Activated gamma-delta T cell treated with anti-CD3 and anti-CD28 coated beads, Interleukin-2, amount 50 U/mL, for 16 hours (primary cell): ENCODE measurements around the gene APIP.
"Not testable (repeated sequence)": the region's sequence is repeated elsewhere in the genome, so short reads cannot be mapped to it uniquely, and the experiment has no call there.

Experiments used
- DNase-seq: peaks from one replicate; pipeline ENCODE4 v3.0.0-alpha.2; 2020; ENCODE audit warnings: low read depth

The APIP gene

GRCh38 chr11:34926101-34926830 lies 10.1 kb upstream of the APIP start:
- no peak for DNase-seq

DNA sequence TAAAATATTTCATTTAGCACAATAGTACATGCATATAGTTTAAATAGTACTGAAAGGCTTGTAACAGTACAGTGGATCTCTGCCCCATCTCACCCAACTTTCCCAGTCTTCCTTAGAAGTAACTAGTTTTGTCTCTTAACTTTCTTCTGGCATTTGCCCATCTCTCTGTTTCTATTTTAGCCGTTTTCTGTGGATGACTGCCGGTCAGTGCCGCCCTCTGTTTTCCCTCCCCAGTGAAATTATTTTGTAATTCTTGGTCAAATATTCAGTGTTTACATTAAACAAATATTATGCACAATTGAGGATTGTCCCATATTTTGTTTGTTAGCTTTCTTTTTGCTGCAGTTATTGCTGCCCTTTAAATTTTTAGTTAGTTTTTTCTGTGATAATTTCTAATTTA lies 8.5 kb upstream of the APIP start:
- no peak for DNase-seq

DNA sequence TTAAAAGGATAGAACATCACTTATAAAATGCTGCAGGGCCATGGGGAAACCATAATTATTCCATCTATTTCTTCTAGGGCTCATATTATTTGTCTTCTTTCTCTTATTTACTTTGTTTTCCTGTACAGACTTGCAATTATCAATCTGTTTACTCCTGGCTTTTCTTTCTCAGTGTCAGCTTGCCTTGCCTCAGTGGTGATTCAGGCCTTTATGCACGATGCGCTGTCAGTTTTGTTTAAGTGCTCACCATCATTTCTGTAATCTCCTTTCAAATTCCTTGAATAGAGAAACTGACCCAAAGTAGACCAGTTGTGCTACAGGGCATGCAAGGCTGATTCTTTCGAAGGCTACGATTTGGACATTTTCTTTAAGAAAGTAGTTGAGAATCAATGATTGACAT lies 5.0 kb upstream of the APIP start:
- no peak for DNase-seq

DNA sequence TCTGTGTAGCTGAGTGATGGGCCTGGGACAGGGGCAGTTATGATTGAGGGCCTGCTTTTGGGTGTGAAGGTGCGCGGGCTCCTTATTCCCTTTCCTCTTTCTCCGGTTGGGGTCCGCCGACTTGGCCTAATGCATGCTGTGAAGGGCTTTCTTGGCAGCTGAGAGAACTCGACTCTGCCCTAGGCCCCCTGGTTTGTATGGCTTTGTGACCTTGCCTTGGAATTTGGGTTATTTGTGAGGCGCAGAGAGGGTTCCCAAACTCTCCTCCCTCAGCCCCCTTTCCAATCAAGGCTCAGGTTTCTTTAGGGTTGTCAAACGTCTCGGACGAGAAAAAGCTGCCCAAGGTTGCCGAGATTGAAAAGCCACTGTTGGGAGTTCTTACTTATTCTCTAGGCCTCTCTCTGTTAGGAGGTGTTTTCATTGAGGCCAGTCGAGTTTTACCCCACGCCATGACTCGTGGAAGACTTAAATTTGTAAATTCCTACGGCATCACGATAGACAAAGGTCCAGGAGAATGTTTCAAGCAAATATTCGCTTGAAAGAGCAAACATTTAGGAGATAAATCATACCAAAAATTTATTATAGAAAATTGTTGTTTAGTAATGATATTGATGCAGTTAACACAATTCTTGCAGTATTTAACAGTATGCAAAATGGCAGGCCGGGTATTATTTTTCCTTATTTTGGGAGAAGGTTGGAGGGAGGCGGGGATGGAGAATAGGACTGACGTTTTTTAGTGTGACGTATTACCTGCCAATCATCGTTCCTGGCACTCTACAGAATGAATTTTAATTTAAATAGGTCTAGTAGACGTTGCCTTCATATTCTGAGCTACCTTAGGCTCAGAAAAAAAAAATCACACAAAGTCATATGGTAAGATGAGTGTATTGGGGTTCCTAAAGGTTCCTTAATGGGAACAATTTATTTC lies 928 bp upstream of the APIP start:
- no peak for DNase-seq

DNA sequence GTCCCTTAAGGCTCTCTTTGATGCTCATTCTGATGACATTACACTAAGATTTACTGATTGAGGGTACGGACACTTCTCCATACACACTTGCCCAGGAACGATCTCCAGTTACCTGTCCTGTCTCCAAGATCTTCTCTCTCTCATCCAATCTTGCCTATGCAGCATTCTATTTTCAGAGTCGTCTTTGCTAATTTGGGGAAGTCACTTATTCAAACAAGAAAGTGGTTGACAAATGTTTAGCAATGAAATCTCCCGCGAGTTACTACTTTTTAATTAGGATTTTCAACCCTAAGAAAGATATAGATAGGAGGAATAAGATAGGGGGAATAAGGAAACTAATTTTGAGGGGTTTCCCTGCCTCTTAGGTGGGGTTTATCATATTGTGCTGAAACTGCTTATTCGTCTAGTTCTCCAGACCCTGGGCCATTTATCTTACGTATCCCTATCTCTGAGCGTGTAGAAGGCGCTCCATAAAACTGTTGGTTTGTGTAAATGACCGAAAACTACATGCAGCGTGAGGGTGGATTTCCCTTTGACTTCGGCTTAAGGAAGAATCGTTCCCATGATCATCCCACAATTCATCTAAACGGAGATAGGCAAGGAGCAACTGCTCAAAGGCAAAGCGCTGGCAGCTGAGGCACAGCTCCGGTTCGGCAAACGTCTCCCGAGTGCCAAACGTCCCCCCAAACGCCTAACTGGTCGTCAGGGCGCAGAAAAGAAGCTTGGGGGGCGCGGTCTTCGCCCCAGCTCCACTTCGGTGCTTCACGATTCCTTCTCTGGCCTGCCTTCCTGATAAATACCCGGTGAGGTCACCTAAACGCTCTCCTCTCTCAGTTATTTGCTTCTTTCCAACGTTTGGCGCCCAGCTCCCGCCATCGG lies 804 bp downstream of the APIP start:
- no peak for DNase-seq

- not testable (repeated sequence) for DNase-seq
Observed at GRCh38 chr11:34913556-34913955, 2.6 kb downstream of the APIP start.

GRCh38 chr11:34911676-34912075 lies 4.5 kb downstream of the APIP start:
- DNase-seq = no peak

GRCh38 chr11:34910817-34911216 lies 5.4 kb downstream of the APIP start:
- DNase-seq = no peak

GRCh38 chr11:34909955-34910354 lies 6.2 kb downstream of the APIP start:
- DNase-seq = no peak

- DNase-seq = no peak
Observed at GRCh38 chr11:34909415-34909814, 6.8 kb downstream of the APIP start.

DNA sequence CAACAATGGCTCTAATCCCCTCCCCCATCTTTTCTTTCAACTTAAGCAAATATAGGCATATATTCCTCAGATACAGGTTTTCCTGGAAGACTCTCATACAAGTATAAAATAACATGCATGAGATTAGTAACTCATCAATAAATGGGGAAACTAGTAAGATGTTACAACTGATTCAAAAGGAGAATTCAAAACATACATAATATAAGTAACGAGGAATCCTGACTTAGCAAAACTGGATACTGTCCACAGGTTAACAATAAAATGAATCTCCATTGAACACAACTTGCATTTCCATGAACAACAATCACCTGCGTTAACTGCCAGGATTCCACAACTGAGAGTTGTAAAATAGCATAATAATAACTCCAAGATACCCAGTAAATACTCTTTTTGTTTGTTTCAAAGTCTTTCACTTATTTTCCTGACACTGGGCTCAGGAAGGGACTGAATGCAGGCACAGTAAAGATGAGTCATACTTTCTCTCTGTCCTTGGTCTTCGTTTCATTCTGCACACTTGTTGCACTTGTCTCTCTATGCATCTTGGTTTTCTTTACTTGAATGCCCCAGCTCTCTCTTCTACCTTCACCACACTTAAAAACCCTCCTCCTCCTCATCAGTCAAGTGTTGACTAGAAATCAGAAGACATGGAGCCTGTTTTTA lies 8.1 kb downstream of the APIP start:
- no peak for DNase-seq

GRCh38 chr11:34905666-34906065 lies 10.5 kb downstream of the APIP start:
- no peak for DNase-seq

DNA sequence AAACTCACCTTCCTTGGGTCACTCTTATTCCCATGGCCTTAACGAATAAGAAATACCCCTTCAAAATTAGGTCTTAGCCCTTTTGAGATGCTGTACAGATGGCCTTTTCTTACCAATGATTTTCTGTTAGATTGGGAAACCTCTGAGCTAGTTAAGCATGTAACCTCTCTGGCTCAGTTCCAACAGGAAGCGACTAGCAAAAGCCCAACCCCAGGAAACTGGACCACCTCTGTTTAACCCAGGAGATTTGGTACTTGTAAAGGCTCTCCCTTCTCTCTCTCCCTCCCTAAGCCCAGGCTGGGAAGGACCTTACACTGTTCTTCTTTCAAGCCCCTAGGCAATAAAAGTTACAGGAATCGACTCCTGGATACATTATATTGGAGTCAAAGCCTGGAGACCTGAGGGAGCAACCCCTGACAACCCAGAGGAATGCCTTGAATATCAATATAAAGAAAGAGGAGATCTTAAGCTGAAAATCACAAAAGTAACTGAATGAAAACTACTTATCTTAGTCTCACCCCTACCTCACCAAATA lies 11.7 kb downstream of the APIP start:
- DNase-seq = no peak

DNA sequence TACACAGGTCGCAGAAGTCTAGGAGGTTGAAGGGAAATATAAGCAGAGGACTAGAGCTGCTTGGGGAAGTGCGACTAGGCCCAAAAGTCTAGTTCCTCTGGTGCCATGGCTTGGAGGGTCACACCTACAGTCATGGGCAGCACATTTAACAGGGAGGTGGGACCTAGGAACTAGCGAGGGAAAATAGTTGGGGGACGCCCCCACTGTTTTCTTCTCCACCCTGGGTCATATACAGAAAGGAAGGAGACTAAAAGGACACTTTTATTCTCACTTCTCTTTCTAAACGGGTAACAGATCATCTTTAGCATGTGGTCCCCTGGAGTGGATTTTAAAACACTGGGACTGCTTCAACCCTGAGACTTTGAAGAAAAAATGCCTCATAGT lies 16.6 kb downstream of the APIP start:
- DNase-seq = no peak

GRCh38 chr11:34898474-34898873 lies 17.7 kb downstream of the APIP start:
- no peak for DNase-seq

DNA sequence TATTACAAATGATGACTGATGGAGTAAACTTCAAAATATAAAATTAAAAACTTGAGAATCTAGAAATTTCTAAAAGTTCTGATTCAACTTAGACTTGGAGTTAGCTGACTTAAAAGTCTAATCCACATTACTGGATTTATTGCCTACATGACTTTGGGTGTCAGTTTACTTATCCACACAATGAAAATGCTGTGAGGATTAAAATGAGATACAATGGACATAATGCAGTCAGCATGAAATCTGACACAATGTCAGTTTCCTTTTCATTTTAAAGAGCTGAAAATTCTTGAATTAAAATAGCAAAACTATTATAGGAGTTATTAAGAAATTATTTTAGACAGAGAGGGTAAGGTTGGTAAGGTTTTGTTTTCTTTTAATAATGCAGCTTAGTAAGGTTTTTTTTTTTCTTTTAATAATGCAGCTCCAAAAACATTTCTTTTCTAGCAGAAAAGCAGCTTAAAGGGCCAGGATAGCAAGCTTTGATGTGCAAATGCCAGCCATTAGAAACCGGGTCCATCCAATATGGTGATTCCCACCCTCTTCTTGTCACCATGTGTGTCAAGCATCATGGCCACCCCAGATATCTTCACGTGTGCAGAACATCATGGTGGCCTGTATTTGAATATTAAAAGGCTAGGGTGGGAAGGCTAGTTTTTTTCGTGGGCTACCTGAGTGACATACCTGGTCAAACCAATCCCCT lies 18.9 kb downstream of the APIP start:
- no peak for DNase-seq

GRCh38 chr11:34896191-34896590 lies 20.0 kb downstream of the APIP start:
- not testable (repeated sequence) for DNase-seq

DNA sequence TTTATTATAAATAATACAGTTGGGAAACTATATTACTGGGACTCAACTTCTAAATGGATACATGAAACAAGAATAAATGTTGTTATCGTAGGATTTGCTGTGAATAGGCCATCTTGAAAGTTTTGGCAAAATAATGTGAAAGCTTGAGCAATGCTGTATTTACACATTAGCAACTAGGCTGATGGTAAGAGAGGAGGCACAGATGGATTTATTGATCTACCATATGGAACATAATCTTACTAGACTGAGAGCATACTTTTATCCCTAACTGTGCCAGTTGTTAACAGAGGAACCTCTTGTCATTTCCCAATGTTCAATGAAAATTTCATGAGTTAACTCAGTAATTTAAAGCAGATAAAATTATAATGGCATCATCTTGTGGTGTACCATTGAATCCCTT lies 22.8 kb downstream of the APIP start:
- no peak for DNase-seq

GRCh38 chr11:34891611-34892010 lies 24.6 kb downstream of the APIP start:
- no peak for DNase-seq

DNA sequence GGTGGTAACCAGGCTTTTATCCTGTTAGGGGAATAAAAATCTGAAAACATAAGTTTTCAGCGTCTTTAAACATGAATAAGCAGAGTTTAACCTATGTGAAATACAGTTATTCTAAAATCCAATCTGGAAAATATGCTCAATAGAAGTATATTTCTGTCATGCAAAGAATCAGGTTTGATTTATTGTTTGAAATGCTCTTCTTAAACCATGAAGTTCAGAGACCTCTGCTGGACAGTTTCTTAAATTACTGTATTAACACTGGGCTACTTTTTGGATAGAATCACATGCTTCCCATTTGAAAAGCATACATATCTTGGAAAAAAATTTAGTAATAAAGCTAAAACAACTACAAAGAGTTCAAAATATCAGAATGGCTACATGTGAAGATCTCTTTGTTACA lies 25.4 kb downstream of the APIP start:
- no peak for DNase-seq

DNA sequence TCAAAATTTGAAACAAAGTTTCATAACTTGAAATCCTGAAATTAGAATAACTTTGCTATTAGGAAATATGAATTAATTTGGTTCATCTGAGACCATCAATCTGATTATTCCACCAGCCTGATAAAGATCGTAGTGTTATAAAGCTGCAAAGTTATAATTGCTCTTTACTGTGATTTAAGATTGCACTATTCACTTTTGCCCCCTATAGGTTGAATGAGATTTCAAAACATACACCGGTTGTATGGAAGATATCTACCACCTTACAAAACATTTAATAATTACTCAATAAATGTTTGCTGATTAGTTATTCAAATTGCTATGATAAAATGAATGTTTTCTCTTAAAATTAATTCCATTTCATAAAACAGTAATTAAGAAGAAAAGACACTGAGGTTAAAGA lies 26.1 kb downstream of the APIP start:
- no peak for DNase-seq
